Measurements from ENCODE around the gene ADCY10. TPM values are rescaled to one million over a fixed set of nuclear protein-coding genes. Genes with fewer than 3 reads are reported as not detected.

ADCY10 gene
- total and polyA plus RNA-seq, 2 donors (not counting 3 experiments of a cell fraction or from before 2014, with no cell fraction given): not detected

GRCh38 chr1:167898578-167899222 is 15.2 kb downstream of the ADCY10 start:
- intact Hi-C loops (cut with micrococcal nuclease) (no loop called here), dilution Hi-C loops (cut with MboI; ENCODE audit: extremely low pct_ligation_motif_present, low sequenced_read_pairs) (no loop called here)
- Histone ChIP-seq H3K36me3 (ENCODE audit: control insufficient read depth in 2 of 2, extremely low read depth in 1 of 2, insufficient read depth in 2 of 2, low read length in 2 of 2) (no peaks in the 10 kb centered on the region), H3K27me3 (ENCODE audit: control insufficient read depth in 2 of 2, insufficient read depth in 2 of 2, low read length in 2 of 2) (peaks cover 0 to 2% of the 10 kb centered on the region in 2 experiments), H3K27ac (ENCODE audit: insufficient read depth, low read depth, low read length) (no peak overlapping the region), H3K9me1 (replicated peaks; ENCODE audit: control insufficient read depth, extremely low read depth, insufficient read depth, low read length) (no peaks in the 10 kb centered on the region), H3K9ac (replicated peaks; ENCODE audit: extremely low read depth, insufficient read depth, low read length) (no peak overlapping the region), H4K20me1 (replicated peaks; ENCODE audit: control insufficient read depth, extremely low read depth, insufficient read depth, low read length) (no peaks in the 10 kb centered on the region), H2AFZ (ENCODE audit: low read depth, low read length) (no peak overlapping the region), H3K4me3 (replicated peaks in 1 of 3; ENCODE audit: insufficient read depth in 1 of 3, low read depth in 1 of 3, low read length in 3 of 3) (no peak overlapping the region), H3K4me2 (ENCODE audit: insufficient read depth, low read length) (no peak overlapping the region), H3K9me3 (replicated peaks; ENCODE audit: control insufficient read depth, insufficient read depth, low read length) (no peaks in the 10 kb centered on the region), H3K79me2 (ENCODE audit: control insufficient read depth, insufficient read depth, low read length) (no peaks in the 10 kb centered on the region), H3K4me1 (ENCODE audit: control insufficient read depth, extremely low read depth, insufficient read depth, low read length) (no peaks in the 10 kb centered on the region)
- TF ChIP-seq, protein P1, sequence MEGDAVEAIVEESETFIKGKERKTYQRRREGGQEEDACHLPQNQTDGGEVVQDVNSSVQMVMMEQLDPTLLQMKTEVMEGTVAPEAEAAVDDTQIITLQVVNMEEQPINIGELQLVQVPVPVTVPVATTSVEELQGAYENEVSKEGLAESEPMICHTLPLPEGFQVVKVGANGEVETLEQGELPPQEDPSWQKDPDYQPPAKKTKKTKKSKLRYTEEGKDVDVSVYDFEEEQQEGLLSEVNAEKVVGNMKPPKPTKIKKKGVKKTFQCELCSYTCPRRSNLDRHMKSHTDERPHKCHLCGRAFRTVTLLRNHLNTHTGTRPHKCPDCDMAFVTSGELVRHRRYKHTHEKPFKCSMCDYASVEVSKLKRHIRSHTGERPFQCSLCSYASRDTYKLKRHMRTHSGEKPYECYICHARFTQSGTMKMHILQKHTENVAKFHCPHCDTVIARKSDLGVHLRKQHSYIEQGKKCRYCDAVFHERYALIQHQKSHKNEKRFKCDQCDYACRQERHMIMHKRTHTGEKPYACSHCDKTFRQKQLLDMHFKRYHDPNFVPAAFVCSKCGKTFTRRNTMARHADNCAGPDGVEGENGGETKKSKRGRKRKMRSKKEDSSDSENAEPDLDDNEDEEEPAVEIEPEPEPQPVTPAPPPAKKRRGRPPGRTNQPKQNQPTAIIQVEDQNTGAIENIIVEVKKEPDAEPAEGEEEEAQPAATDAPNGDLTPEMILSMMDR (IDR thresholded peaks at IDR 0.05; ENCODE audit: extremely low read depth in 1 of 2, insufficient read depth in 1 of 2, low read depth in 1 of 2, low read length in 2 of 2): no peak
- no peak for TF ChIP-seq JUN (IDR thresholded peaks at IDR 0.05; ENCODE audit: borderline replicate concordance, insufficient read depth, insufficient read length, low read depth)
- TF ChIP-seq MYC (IDR thresholded peaks at IDR 0.05; ENCODE audit: low read depth, low read length): no peak
- TF ChIP-seq POLR2AphosphoS5 (IDR thresholded peaks at IDR 0.05; ENCODE audit: insufficient read depth, low read depth, low read length): no peak
- TF ChIP-seq EZH2 (IDR thresholded peaks at IDR 0.05; ENCODE audit: borderline replicate concordance, low read depth, low read length, severe bottlenecking): no peak
- no peak for TF ChIP-seq GATA2 (IDR thresholded peaks at IDR 0.05; ENCODE audit: insufficient read depth, insufficient read length, low read depth, low read length)
- TF ChIP-seq, protein P2, sequence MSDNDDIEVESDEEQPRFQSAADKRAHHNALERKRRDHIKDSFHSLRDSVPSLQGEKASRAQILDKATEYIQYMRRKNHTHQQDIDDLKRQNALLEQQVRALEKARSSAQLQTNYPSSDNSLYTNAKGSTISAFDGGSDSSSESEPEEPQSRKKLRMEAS (IDR thresholded peaks at IDR 0.05; ENCODE audit: insufficient read depth, insufficient read length): no peak
- TF ChIP-seq FOS (IDR thresholded peaks at IDR 0.05; ENCODE audit: borderline replicate concordance, insufficient read depth, low read length): no peak
- TF ChIP-seq POLR2A (IDR thresholded peaks at IDR 0.05; ENCODE audit: low read depth, low read length): no peak
- no peak for FAIRE-seq
- DNase-seq (ENCODE audit: low read depth, low spot score): no peak
- ChIA-PET CTCF (no interaction called here), POLR2A (no interaction called here)
- no TSS peak for BruUV-seq (replicated peaks)
